Hematopoietic multipotent progenitor cell treated with erythropoietin and hydrocortisone succinate and interleukin-3 and kit ligand, for 15 days (in vitro differentiated cells): ENCODE results near the gene RAB8A.
A peak's percentile ranks its signal among the peaks of the same experiment; 100 is the strongest.
"Not testable (repeated sequence)": the region's sequence is repeated elsewhere in the genome, so short reads cannot be mapped to it uniquely, and the experiment has no call there.

ENCODE experiments used
- DNase-seq: peaks from one replicate; pipeline ENCODE4 v3.0.0-alpha.2; 2015; ENCODE audit warnings: low spot score

Gene RAB8A

DNA sequence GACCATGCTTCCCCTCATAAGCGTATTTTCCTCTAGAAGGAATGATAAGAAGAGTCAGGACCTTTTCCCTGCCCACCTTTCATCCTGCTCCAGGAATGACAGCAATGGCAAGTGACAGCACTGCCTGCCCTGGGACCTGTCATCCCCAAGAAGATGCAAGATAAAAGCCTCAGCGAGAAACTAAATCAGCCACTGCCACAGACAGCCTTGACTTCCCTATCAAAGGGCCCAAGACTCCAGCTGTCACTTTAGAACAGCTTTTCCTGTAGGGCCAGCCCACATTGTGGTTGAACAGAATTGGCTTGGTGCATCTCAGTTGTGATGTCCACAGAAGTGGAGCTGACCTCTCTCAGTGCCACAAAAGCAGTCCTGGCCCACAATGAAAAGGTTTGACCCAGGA is 1.1 kb downstream of the RAB8A start:
- DNase-seq = peak; percentile 62

DNA sequence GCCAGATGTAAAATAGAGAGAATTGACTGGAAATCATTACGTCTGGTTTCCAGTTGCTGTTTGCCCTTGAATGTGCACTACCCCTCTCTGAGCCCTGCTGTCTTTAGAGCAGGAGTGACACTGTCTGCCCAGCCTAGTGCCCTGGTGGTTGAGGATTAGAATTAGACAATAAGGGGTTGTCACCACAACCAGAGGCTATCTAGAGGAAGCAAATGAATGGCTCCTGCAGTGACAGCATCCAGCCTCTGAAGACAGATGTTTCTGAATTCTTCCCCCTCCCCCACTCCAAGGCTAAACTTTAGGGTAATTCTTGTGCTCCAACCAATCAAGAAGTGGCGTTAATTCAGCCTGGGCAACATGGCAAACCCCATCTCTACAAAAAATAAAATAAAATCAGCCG is 2.0 kb downstream of the RAB8A start:
- peak; percentile 9 for DNase-seq

DNA sequence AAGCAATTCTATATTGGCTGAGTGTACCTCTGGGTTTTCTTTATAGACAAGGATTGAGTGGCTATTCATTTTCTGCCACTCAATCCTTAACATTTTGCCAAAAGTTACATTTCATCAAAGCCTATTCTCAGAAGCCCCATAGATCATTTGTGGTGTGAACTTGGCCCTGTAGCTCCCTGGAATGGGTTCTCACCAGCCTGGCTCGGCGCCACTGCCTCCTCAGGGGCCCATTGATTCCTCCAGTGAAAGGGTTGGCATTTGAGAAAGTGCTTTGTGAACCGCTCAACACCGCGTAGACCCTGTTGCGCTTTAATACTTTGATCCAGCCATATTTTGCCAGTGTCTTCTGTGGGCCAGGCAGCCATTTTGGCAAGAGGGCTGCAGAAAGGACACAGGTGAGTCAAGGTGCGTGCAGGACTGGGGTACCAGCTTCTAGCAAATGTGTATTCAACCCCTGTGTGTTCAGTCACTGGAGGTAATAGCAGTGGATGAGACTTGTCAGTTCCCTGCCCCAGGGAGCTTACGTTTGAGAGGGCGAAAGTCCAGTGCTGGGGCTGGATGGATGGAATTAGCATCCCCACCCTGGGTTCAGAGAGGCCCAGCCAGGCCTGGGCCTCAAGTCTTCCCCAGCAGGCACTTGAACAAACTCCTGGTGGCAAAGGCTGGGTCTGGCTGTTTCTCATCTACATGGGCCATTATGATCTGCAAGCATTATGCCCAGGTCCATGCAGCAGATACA is 3.8 kb downstream of the RAB8A start:
- DNase-seq = no peak

DNA sequence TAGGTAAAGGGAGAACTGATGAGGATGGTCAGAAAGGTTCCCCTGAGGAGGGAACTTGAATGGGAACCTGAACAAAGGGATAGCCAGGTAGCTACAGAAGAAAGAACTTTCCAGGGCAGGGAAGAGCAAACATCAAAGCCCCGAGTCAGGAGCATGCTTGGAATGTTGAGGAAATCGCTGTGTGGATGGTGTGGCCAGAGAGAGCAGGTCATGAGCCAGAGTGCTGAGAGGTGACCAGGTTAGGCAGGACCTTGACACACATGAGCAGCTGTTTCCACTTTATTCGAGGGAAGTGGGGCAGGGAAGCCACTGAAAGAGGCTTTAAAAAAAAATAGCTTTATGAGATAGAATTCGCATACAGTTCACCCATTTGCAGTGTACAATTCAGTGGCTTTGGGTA is 4.4 kb downstream of the RAB8A start:
- DNase-seq = no peak

DNA sequence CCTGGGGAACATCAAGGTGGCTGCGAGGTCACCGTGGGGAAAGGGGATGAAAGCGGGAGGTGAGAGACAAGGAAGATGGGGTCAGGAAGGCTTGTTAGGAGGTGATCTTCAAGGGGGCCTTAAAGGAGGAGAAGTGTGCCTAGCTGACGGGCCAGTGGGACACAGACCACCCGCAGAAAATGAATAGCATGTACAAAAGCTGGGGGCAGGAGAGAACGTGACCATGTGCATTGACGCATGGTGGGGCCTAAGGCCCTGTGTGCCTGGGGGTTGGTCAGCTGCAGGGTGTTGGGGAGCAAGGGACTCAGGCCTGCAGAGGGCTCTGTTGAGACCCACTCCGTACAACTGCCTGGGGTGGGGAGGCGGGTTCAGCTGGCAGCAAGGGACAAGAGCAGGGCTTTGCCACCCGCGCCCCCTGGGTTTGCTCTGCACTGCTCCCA is 5.9 kb downstream of the RAB8A start:
- DNase-seq = no peak

DNA sequence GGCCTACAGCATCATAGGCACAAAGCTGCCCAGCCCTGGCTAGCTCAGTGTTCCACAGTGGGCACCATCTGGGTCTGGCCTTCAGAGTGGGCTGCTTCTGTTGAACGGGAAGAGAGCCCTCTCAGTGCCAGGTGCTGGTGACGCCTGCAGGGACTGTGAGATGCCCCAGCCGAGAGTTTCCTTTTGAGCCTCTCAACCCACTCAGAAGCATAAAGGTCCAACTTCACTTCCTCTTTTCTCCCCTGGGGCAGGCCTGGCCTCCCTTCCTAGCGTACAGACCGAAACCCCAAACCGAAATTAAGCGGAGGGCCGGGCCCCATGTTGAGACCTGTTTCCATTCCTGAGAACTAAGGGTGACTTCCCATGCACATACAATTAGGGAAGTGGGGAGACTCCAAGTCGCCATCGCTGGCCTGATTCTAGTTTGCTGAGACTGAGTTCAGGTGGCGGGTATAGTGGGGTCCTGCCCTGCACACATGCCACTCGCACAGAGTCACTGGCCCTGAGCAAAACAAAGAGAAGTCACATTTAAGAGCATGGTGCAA is 6.9 kb downstream of the RAB8A start:
- no peak for DNase-seq

DNA sequence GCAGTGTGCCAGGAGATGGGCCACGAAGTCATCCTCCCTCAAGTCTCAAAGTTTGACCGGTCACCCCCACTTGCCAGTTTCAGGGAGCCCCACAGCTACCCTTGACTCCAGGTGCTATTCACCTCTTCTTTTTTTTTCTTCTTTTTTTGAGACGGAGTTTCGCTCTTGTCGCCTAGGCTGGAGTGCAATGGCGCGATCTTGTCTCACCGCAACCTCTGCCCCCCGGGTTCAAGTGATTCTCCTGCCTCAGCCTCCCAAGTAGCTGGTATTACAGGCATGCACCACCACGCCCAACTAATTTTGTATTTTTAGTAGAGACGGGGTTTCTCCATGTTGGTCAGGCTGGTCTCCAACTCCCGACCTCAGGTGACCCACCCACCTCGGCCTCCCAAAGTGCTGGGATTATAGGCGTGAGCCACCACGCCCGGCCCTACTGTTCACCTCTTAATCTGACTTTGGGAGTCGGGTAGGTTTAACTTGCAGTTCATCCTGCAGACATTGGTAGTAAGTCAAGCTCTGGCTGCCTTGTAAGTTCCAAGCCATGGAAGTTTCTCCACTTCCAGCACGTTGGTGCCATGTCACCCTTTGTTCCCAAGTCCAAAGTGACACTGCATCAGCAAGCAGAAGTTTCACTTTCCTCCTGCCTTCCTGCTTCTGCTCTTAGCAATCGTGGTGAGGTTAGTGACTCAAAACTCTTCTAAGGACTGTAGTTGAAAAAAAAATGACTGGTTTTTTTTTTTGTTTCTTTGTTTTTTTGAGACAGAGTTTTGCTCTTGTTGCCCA is 7.6 kb downstream of the RAB8A start:
- DNase-seq = not testable (repeated sequence)

DNA sequence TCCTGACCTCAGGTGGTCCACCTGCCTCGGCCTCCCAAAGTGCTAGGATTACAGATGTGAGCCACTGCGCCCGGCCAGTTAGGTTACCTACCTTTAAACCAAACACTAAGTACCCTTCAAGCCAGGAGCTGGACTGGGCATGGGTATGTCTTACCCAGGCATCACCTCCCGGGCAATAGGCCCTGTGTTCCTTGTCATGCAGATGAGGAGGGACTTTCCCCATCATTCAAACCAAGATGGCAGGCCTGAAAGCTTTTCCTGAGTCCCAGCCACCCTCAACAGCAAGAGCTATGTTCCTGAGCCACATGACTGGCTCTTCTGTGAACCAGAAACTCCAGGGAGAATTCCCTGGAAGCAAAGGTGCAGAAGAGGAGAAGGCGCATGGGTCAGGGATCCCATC is 9.5 kb downstream of the RAB8A start:
- DNase-seq = no peak

DNA sequence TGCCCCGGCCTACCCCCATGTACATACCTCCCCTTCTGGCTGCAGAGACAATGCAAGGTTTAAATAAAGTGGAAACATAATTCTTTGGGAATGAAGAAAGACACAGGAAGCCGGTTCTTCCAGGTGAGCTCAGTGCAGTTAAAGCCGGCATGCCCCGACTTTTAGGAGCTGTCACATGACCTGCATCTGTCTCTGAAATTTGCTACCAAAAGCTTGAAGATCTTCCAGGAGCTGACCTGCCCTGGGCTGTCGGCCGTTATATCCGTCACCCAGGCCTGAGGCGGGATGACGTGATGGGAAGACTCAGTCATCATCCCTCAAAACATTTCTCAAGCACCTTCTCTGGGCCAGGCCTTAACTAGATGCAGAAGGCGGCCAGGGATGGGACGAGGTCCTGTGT is 10.3 kb downstream of the RAB8A start:
- DNase-seq = no peak

DNA sequence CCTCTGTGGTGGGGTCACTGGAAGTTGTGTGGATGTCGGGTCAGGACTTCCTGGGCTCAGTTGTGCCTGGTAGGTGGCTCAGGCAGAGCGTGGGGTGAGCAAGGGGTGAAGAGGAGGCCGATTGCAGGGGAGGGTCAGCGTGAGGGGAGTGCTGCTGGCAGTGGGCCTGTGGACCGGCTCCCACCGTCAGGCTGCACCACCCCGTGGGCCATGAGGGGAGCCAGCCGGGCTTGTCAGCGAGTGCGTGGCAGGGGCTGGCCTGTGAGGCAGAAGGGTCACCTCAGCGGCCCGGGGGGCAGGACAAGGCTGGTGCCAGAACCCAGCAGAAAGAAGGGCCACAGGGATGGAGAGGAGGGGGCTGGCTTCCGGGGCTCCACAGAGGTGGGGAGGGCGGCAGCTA is 13.3 kb downstream of the RAB8A start:
- DNase-seq = no peak

DNA sequence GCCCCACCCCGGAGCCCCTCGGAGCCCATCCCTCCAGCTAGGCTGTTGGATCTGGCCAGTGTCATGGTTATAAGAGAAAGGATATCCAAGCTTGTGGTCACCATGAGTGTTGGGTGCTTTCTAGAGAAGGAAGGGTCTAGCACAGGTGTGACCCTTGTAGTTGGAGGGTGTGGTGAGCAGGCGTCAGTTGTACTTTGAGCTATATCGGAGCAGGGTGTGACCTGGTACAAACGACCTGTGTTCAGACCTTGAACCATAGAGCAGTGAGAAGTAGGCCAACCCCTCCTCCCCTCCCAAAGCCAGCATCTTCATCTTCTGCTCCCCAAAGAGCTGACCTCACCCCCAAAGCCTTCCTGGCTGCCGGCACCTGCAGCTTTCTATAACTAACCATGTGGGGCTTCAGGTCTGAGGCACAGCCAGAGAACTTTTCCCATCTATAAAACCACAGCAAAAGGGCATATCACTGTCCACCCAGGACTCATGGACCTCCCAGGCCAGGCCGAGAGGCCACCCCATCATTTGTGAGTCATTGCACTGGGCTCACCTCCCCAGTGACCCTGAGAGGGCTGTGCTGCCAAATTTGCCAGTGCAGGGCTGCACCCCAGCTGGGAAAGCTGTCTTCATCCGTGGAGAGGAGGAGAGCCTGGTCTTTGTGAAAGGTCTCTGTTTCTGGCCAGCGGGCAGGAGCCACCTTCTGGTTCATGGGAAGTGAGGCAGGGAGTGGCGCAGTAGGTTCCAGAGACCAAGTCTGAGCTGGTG is 14.2 kb downstream of the RAB8A start:
- no peak for DNase-seq

DNA sequence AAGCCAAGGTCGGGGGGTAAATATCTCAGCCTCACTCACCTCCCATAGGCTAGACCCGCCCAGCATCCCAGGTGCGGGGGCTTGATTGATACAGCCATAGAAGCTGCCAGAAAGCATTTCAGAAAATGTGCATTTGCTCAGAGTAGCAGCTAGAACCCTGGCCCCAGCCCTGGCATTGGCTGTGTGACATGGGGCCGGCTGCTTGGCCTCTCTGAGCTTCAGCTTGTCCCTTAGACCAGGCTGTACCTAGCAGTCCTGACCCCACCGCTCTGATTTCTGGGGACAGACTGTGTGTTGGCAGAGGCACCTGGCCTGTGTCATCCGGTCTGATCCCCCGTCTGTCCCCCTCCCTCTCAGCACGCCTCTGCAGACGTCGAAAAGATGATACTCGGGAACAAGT is 15.4 kb downstream of the RAB8A start:
- no peak for DNase-seq

DNA sequence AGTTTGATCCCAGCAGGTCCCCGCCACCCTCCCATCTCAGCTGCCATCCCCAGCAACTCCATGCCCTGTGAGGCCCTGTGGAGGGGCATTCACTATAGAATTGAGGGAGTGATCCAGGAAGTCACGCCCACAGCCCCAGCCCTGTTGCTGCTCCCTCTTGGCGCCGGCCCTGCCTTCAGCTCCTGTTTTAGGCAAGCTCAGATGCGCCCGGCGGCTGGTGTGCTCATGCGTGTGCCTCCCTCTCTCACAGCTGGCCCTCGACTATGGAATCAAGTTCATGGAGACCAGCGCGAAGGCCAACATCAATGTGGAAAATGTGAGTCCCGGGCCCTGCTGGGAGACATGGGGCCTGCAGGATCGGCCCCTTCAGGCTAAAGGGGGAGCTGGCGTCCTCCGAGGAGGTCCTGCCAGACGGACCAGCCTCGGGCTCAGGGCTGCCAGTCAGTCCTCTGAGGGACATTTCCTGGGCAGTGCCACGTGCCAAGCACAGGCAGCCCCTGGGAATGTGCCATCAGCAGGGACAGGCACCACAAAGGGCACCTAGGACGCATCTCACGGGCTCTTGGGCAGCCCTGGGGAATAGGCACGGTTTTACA is 16.2 kb downstream of the RAB8A start:
- DNase-seq = no peak

DNA sequence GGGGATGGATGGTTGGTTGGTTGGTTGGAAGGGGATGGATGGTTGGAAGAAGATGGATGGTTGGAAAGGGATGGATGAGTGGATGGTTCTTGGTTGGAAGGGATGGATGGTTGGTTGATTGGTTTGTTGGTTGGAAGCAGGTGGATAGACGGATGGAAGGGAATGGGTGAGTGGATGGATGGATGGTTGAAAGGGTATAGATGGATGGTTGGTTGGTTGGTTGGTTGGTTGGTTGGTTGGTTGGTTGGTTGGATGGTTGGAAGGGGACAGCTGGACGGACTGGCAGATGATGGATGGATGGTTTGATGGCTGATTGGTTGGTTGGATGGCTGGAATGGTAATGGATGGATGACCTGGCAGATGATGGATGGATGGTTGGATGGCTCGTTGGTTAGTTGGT is 20.0 kb downstream of the RAB8A start:
- no peak for DNase-seq

DNA sequence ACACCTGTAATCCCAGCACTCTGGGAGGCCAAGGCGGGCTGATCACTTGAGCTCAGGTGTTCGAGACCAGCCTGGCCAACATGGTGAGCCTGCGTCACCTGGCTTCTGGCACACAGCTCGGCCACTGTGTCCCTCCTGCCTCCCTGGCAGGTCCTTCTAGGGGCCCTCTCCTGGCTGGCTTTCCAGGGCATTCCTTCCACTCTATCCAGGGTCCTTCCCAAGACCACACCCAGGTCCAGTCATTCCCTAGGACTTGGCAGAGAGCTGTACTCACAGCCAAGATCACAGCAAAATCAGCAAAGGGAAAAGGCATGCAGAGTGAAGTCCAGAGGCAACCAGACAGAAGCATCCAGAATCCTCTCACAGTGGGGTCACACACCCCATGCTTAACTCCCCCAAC is 22.1 kb downstream of the RAB8A start:
- DNase-seq = no peak

DNA sequence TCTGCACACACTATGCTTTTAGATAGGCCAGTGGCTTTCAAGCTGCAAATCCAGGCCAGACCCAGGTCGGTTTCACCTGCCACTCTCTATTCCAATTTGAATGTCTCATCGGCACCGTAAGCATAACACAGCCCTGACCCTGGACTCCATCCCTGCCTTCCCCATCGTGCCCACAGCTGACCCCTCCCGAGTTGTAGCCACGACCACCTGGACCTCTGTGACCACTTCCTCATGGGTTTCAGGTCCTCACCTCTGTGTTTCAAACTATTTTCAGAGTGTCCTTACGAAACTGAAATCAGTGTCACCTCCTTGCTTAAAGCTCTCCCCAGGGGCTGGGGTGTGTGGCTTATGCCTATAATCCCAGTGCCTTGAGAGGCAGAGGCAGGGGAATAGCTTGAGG is 22.8 kb downstream of the RAB8A start:
- DNase-seq = no peak

DNA sequence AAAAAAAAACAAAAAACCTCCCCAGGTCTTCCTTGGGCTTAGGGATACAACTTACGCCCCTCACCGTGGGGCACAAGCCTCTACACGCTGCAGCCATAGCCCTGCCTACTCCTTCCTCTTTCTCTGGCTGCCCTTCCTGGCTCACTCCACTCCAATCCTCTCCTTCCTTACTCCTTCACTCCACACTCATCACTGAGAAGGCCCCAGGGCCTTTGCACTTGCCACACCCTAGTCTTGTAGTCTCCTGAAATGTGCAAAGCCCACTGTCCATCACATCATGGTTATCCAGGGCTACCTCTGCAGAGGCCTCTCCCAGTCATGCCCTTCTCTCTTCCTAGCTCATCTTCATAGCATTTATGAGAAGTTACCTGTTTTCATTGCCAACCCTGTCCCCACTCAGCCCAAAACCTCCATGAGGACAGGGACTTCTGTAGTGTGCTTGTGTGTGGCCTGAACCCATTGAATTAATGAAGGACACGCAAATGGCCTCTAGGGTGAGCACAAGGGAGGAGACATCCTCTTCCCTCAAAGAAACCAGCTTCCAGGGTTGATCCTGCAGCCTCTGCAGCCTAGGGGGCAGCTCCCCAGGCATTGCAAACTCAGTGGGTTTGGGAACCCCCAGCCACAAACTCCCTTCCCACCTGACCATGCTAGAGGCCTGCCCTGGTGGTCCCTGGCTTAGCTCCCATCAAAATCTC is 23.9 kb downstream of the RAB8A start:
- DNase-seq = no peak

DNA sequence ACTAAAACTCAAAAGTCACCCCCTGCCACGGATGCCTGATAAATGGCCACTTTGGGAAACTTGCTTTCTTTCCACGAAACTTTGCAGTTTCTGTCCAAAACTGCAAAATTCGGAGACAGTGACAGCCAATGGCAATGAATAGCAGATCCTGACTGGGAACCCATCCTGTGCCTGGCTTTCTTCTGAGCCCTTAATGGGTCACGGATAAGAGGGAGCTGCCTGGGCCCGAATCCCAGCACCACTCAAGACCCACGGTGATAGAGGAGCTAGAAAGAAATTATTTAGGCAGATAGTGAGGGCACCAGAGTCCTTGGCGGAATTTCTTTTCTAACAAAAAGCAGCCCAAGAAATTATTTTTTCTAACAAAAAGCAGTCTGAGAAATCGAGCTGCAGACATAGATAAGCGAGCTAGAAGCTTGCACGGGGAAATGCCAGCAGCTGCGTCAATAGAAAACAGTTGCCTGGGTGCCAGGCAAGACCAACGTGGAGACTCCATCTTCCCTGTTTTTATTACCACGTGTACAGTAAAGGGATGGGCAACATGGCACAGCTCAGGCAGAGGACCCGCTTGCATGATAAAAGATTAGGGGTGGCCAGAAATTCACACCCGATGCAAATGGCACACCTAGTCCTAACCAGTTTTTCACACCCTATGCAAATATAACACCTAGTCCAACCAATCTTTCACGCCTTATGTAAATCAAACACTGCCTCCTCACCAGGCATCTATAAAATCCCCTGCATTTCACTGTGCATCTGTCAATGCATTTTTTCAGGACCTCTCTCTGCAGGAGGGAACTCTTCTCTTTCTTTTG is 24.7 kb downstream of the RAB8A start:
- DNase-seq = no peak

DNA sequence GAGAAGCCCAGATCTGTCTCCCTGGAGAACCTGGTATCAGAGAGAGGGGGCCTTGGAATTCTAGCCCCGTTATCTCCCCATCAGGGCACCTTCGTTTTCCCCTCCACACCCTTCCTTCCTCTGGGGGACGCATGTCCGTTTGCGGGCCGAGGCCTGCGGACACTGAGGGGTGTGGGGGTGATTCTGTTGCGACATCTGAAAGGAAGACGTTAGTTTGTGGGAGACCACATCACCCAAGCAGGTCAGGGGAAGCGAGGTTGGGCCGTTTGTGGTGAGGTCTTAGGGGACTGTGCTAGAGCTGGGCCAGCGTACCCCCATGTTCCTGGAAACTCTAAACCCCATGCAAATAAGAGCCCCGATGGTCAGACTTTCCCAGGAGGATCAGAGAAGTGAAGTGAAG is 28.1 kb downstream of the RAB8A start:
- no peak for DNase-seq

DNA sequence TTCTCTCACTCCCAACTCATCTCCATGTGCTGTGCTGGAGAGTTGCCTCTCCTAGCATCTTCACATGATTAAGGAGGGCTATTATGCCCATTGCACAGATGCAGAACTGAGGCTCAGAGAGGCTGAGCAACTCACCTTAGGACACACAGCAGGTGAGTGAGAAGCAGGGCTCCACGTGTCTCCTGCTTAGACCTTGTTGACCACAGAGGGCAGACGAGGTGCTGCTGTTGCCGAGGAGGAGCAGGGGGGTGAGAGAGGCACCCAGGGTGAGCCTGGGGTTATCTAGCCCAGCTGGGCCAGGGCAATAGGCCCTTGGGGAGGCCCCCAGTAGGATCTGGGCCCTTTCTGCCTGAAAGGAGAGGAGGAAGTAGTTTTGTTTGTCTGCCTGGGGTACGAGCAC is 29.4 kb downstream of the RAB8A start:
- DNase-seq = no peak
